GM10266 (cell line): ENCODE data around the gene SLC35A4.
"Not testable (repeated sequence)": the region's sequence is repeated elsewhere in the genome, so short reads cannot be mapped to it uniquely, and the experiment has no call there.

ENCODE experiments used
- DNase-seq: peaks from one replicate; pipeline ENCODE4 v3.0.0; 2012; ENCODE audit errors: extremely low spot score
- TF ChIP-seq, protein P1 (sequence below): IDR thresholded peaks from 2 replicates; pipeline ENCODE4 v1.5.1; 2012; ENCODE audit warnings: mild to moderate bottlenecking, low read depth; ENCODE audit not compliant: control insufficient read depth, insufficient read depth; ENCODE audit errors: missing control alignments

SLC35A4 gene

DNA sequence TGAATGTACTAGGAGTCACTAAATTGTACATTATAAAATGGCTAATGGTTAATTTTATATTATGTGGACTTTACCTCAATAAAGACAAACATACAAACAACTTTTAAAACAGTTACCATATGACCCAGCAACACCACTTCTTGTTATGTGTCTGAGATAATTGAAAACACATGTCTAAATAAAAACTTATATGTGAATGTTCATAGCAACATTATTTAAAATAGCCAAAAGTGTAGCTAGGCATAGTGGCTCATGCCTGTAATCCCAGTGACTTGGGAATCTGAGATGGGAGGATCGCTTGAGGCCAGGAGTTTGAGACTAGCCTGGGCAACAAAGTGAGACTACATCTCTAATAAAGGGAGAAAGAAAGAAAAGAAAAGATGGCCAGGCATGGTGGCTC is 22.9 kb downstream of the SLC35A4 start:
- TF ChIP-seq, protein P1, sequence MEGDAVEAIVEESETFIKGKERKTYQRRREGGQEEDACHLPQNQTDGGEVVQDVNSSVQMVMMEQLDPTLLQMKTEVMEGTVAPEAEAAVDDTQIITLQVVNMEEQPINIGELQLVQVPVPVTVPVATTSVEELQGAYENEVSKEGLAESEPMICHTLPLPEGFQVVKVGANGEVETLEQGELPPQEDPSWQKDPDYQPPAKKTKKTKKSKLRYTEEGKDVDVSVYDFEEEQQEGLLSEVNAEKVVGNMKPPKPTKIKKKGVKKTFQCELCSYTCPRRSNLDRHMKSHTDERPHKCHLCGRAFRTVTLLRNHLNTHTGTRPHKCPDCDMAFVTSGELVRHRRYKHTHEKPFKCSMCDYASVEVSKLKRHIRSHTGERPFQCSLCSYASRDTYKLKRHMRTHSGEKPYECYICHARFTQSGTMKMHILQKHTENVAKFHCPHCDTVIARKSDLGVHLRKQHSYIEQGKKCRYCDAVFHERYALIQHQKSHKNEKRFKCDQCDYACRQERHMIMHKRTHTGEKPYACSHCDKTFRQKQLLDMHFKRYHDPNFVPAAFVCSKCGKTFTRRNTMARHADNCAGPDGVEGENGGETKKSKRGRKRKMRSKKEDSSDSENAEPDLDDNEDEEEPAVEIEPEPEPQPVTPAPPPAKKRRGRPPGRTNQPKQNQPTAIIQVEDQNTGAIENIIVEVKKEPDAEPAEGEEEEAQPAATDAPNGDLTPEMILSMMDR, result no peak
- no peak for DNase-seq

DNA sequence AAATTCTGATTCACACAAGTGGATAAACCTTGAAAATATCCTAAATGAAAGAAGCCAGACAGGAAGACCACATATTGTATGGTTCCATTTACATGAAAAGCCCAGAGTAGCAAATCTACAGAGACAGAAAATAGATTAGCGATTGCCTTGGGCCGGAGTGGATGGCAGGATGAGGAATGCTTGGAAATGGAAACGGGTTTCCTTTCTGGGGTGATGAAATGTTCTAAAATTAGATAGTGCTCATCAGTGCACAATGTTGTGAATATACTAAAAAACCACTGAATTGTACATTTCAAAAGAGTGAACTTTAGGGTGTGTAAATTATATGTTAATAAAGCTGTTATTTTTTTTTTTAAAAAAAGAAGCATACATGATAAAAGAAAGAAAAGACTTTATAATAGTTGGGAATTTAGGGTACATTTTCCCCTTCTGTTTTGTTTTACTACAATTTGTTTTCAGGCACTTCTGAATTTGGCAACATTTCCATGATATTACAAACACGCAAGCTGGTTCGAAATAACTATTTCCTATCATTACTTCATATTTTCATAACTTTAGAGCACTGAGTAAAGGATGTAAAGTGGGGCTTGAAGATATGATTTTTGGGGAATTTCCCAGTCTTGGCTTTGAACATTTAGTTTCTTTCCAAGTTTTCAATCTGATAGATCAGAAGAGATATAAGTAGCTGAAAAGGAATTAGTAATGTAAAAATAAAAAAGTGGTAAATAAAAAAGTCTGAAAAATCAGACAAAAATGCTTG is 23.9 kb downstream of the SLC35A4 start:
- DNase-seq, result no peak
- TF ChIP-seq, protein P1, result no peak

DNA sequence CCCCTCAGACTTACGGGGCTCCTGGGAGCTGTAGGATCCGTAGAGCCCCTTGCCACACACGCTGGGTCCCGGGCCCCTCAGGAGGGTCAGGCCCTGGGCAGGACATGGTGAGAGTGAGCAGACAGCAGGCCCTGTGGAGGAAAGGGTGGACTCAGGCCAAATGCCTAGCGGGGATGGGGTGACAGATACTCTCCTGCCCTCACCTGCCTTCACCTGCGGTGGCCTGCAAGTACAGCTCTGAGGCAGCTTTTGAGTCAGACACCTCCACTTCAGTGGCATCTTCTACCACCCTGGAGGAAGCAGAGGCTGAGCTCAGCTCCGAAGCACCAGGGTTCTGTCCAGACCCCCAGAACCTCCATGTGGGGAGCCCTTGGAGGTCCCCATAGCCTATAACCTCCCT is 26.2 kb downstream of the SLC35A4 start:
- TF ChIP-seq, protein P1, result no peak
- no peak for DNase-seq

DNA sequence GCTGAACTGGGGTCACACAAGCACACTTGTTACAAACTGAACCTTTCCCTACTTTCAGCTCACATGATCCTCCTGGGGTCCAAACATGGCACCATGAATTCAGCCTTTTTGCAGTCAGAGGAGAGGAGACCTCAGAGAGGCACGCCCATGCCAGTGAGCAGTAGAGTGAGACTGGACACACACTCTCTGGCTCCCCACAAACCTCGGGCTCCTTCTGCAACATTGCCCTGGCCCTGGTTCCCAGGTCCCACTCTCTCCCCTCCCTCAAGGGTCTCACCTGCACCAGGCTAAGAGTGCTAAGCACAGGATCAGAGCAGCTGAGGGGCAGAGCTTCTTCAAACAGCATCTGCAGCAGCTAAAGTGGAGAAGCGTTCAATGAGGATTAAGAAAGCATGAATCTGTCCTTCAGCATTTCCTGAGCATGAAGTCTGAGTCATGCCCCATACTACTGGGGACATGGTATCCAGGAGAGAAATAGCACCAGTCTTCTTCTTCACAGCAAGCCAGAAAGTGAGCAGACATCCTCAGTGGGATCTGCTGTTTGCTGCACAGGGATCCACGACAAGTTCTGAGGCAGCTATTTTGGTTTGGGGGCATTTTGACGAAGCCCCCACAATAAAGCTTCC is 27.2 kb downstream of the SLC35A4 start:
- TF ChIP-seq, protein P1, result no peak
- no peak for DNase-seq

DNA sequence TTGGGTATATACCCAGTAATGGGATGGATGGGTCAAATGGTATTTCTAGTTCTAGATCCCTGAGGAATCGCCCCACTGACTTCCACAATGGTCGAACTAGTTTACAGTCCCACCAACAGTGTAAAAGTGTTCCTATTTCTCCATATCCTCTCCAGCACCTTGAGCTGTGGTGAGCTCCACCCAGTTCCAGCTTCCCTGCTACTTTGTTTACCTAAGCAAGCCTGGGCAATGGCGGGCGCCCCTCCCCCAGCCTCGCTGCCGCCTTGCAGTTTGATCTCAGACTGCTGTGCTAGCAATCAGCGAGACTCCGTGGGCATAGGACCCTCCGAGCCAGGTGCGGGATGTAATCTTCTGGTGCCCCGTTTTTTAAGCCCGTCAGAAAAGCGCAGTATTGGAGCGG is 28.4 kb downstream of the SLC35A4 start:
- not testable (repeated sequence) for DNase-seq

DNA sequence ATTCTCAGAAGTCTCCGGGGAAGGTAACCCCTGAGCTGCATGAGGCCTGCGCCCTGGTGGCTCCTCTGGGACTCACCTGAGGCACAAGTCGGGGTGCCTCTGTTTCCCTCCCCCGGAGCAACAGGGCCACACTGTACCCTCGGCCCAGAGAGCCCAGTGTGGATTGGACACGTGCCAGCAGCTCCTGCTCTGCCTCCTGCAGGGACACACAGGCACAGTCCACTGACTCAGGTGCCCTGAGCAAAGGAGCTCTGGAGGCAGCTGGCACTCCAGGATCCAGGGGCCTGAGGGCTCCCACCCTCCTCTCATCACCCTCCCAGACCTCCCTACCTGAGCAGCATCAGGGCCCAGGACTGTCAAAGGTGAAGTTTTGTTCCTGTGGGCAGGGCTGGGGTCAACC is 29.5 kb downstream of the SLC35A4 start:
- DNase-seq, result no peak
- TF ChIP-seq, protein P1, result no peak

DNA sequence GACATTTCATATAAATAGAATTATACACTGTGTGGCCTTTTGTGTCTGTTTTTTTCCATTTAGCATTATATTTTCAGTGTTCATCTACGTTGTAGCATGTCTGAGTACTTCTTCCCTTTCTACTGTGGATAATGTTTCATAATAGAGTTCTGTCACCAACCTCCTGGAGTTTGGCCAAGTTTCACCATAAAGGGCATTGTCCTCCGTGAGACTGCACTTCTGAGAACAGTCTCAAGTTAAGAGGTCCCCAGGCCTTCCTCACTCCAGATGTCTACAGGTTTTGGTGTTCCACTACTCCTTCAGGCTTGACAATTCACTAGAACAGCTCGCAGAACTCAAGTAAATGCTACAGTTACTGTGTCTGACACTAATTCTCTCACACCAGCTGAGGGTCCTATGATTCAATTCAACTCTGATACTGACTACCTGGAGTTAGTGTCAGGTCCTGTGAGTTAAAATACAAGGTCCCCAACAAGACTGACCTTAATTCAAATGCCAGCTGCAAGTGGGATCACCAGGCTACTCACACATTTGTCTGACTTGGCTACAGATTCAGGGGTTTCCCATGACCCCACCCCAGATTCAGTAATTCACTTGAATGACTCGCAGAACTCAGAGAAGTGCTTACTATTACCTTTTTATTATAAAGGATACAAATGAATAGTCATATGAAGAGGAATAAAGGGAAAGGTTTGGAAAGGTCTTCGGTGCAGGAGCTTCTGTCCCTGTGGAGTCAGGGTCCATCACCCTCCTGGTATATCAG is 31.1 kb downstream of the SLC35A4 start:
- no peak for DNase-seq
- TF ChIP-seq, protein P1, result no peak
